OCI-LY1 (cell line): Measurements from ENCODE around the gene RHOG.

Source experiments
- H2AFZ ChIP-seq: fragments of 200-600 bp; sonication (generic), shearing (Covaris generic); 2 replicates; pipeline ENCODE4 v1.6.0; 2014; ENCODE audit warnings: antibody characterized with exemption, mild to moderate bottlenecking, low read length
- H3F3A ChIP-seq: fragments of 200-600 bp; sonication (generic), shearing (Covaris generic); 2 replicates; pipeline ENCODE4 v1.6.0; 2014; ENCODE audit warnings: mild to moderate bottlenecking, antibody characterized with exemption, low read length, moderate library complexity; ENCODE audit not compliant: insufficient read depth
- H3K27ac ChIP-seq: fragments of 200-600 bp; sonication (generic); 2 replicates; pipeline ENCODE4 v1.5.1; 2014; ENCODE audit warnings: low read length, mixed run types, mild to moderate bottlenecking, low read depth; ENCODE audit not compliant: poor library complexity, severe bottlenecking
- H3K27me3 ChIP-seq: fragments of 200-600 bp; sonication (generic); 2 replicates; pipeline ENCODE4 v1.6.0; 2014; ENCODE audit warnings: antibody characterized with exemption, mild to moderate bottlenecking, low read length, moderate library complexity; ENCODE audit not compliant: insufficient read depth
- H3K36me3 ChIP-seq: fragments of 200-600 bp; sonication (generic); 2 replicates; pipeline ENCODE4 v1.6.1; 2014; ENCODE audit warnings: mild to moderate bottlenecking, antibody characterized with exemption, low read length, moderate library complexity, mixed read lengths; ENCODE audit not compliant: insufficient read depth
- H3K4me1 ChIP-seq: fragments of 200-600 bp; sonication (generic); 2 replicates; pipeline ENCODE4 v1.5.1; 2014; ENCODE audit warnings: mild to moderate bottlenecking, low read length, moderate library complexity; ENCODE audit not compliant: insufficient read depth, severe bottlenecking
- H3K4me2 ChIP-seq: fragments of 200-600 bp; sonication (generic), shearing (Covaris generic); 2 replicates; pipeline ENCODE4 v1.6.1; 2014; ENCODE audit warnings: low read length
- H3K4me3 ChIP-seq: fragments of 200-600 bp; sonication (generic); 2 replicates; pipeline ENCODE4 v1.5.1; 2014; ENCODE audit warnings: low read length, low read depth, mild to moderate bottlenecking, mixed read lengths; ENCODE audit not compliant: poor library complexity, severe bottlenecking
- H3K79me2 ChIP-seq: fragments of 200-600 bp; shearing (Covaris generic); 2 replicates; pipeline ENCODE4 v1.6.1; 2016; ENCODE audit warnings: mixed run types, low read length, mixed read lengths; ENCODE audit not compliant: insufficient read depth
- H3K9ac ChIP-seq: fragments of 200-600 bp; sonication (generic), shearing (Covaris generic); 2 replicates; pipeline ENCODE4 v1.6.1; 2014; ENCODE audit warnings: mild to moderate bottlenecking, low read length, mixed read lengths
- H3K9me2 ChIP-seq: fragments of 200-600 bp; sonication (generic), shearing (Covaris generic); 2 replicates; pipeline ENCODE4 v1.6.1; 2014; ENCODE audit warnings: low read depth, mild to moderate bottlenecking, low read length, mixed read lengths
- H3K9me3 ChIP-seq: fragments of 200-600 bp; shearing (Covaris generic); 2 replicates; pipeline ENCODE4 v1.6.1; 2014; ENCODE audit warnings: low read length, mixed read lengths
- H4K20me1 ChIP-seq: fragments of 200-600 bp; sonication (generic), shearing (Covaris generic); 2 replicates; pipeline ENCODE4 v1.6.0; 2016; ENCODE audit warnings: mild to moderate bottlenecking, low read length; ENCODE audit not compliant: insufficient read depth
- CTCF ChIP-seq: fragments of 200-600 bp; sonication (generic), shearing (Covaris generic); IDR thresholded peaks from 2 replicates; pipeline ENCODE4 v1.5.1; 2017; ENCODE audit warnings: mild to moderate bottlenecking, antibody characterized with exemption, low read length, moderate library complexity, mixed read lengths
- EZH2 ChIP-seq: fragments of 200-600 bp; sonication (generic), shearing (Covaris generic); IDR thresholded peaks from 2 replicates; pipeline ENCODE4 v1.8.0; 2017; ENCODE audit warnings: borderline replicate concordance, mixed run types, mild to moderate bottlenecking, antibody characterized with exemption, low read length, moderate library complexity, mixed read lengths

The RHOG gene

GRCh38 chr11:3783611-3784010 is 57.1 kb downstream of the RHOG start:
- no peak overlapping the region for H3K27ac ChIP-seq
- no peaks in the 10 kb centered on the region for H3K9me2 ChIP-seq
- H3K36me3 ChIP-seq, result peaks cover 71% of the 10 kb centered on the region
- H3K4me2 ChIP-seq, result no peak overlapping the region
- no peak overlapping the region for H3K9ac ChIP-seq
- H3K4me3 ChIP-seq, result no peak overlapping the region
- H3K4me1 ChIP-seq, result peaks cover 24% of the 10 kb centered on the region
- H3K27me3 ChIP-seq, result no peaks in the 10 kb centered on the region
- H3F3A ChIP-seq, result no peaks in the 10 kb centered on the region
- peaks cover 80% of the 10 kb centered on the region for H3K79me2 ChIP-seq
- no peak overlapping the region for H2AFZ ChIP-seq
- no peaks in the 10 kb centered on the region for H3K9me3 ChIP-seq
- H4K20me1 ChIP-seq, result no peaks in the 10 kb centered on the region
- TF ChIP-seq CTCF (no peak), EZH2 (no peak)

- Histone ChIP-seq H3F3A (no peaks in the 10 kb centered on the region), H3K4me2 (no peak overlapping the region), H3K4me1 (peaks cover 24% of the 10 kb centered on the region), H3K27me3 (no peaks in the 10 kb centered on the region), H3K79me2 (peaks cover 73% of the 10 kb centered on the region), H3K9me2 (no peaks in the 10 kb centered on the region), H3K4me3 (no peak overlapping the region), H3K9ac (no peak overlapping the region), H3K27ac (no peak overlapping the region), H3K9me3 (no peaks in the 10 kb centered on the region), H3K36me3 (peaks cover 74% of the 10 kb centered on the region), H4K20me1 (no peaks in the 10 kb centered on the region), H2AFZ (no peak overlapping the region)
- TF ChIP-seq CTCF (no peak), EZH2 (no peak)
Measured at GRCh38 chr11:3782963-3783362, 57.8 kb downstream of the RHOG start.

- no peaks in the 10 kb centered on the region for H4K20me1 ChIP-seq
- H3K79me2 ChIP-seq, result peaks cover 58% of the 10 kb centered on the region
- H3K4me2 ChIP-seq, result no peak overlapping the region
- no peak overlapping the region for H3K9ac ChIP-seq
- H3K9me3 ChIP-seq, result no peaks in the 10 kb centered on the region
- peaks cover 74% of the 10 kb centered on the region for H3K36me3 ChIP-seq
- no peaks in the 10 kb centered on the region for H3K9me2 ChIP-seq
- H3K27ac ChIP-seq, result no peak overlapping the region
- peaks cover 16% of the 10 kb centered on the region for H3K4me1 ChIP-seq
- no peaks in the 10 kb centered on the region for H3K27me3 ChIP-seq
- H2AFZ ChIP-seq, result no peak overlapping the region
- H3F3A ChIP-seq, result no peaks in the 10 kb centered on the region
- H3K4me3 ChIP-seq, result no peak overlapping the region
- TF ChIP-seq CTCF, result no peak
- TF ChIP-seq EZH2, result no peak
Measured at GRCh38 chr11:3781423-3781822, 59.3 kb downstream of the RHOG start.
